Nephron (organoid): Measurements from ENCODE around the gene GABRB1.

Experiments used
- H3K27ac Mint-ChIP-seq, 3 experiments: 2 replicates each; pipeline ENCODE4 v1.8.0; 2020; ENCODE audit warnings: mixed read lengths in 3 of 3, mild to moderate bottlenecking in 2 of 3, moderate library complexity in 1 of 3
- H3K27me3 Mint-ChIP-seq: 2 replicates; pipeline ENCODE4 v1.8.0; 2021; ENCODE audit warnings: low read depth, mild to moderate bottlenecking, moderate library complexity, mixed read lengths
- H3K36me3 Mint-ChIP-seq: 2 replicates; pipeline ENCODE4 v1.8.0; 2020; ENCODE audit warnings: low read depth, mixed read lengths
- H3K4me1 Mint-ChIP-seq: 2 replicates; pipeline ENCODE4 v1.8.0; 2020; ENCODE audit warnings: mixed read lengths
- H3K4me3 Mint-ChIP-seq, 3 experiments: 2 replicates each; pipeline ENCODE4 v1.8.0; 2020; ENCODE audit warnings: mild to moderate bottlenecking in 3 of 3, mixed read lengths in 3 of 3, moderate library complexity in 2 of 3
- H3K9me3 Mint-ChIP-seq: 2 replicates; pipeline ENCODE4 v1.8.0; 2020; ENCODE audit warnings: mixed read lengths
- CTCF ChIP-seq, 3 experiments: fragments of 200-600 bp; sonication (generic); IDR thresholded peaks; one replicate each; pipeline ENCODE4 v1.5.0; 2021; ENCODE audit warnings: antibody characterized with exemption in 3 of 3; ENCODE audit not compliant: unreplicated experiment in 3 of 3

Gene GABRB1

GRCh38 chr4:46994007-46994405 lies 37.4 kb upstream of the GABRB1 start:
- H3K27ac Mint-ChIP-seq: no peak overlapping the region
- peaks cover 83% of the 10 kb centered on the region for H3K27me3 Mint-ChIP-seq
- H3K4me1 Mint-ChIP-seq: peaks cover 13% of the 10 kb centered on the region
- H3K4me3 Mint-ChIP-seq: peak overlapping the region; percentile 72 to 79 (median 74)
- H3K36me3 Mint-ChIP-seq: no peaks in the 10 kb centered on the region
- TF ChIP-seq CTCF (IDR thresholded peaks at IDR 0.05; ENCODE audit: unreplicated experiment in 3 of 3): no peak
- H3K9me3 Mint-ChIP-seq: no peaks in the 10 kb centered on the region

GRCh38 chr4:46999566-46999965 lies 31.8 kb upstream of the GABRB1 start:
- H3K9me3 Mint-ChIP-seq: no peaks in the 10 kb centered on the region
- no peak overlapping the region for H3K27ac Mint-ChIP-seq
- TF ChIP-seq CTCF (IDR thresholded peaks at IDR 0.05; ENCODE audit: unreplicated experiment in 3 of 3): no peak
- no peak overlapping the region for H3K4me3 Mint-ChIP-seq
- peaks cover 43% of the 10 kb centered on the region for H3K27me3 Mint-ChIP-seq
- no peaks in the 10 kb centered on the region for H3K4me1 Mint-ChIP-seq
- H3K36me3 Mint-ChIP-seq: no peaks in the 10 kb centered on the region

GRCh38 chr4:47000406-47000805 lies 31.0 kb upstream of the GABRB1 start:
- no peaks in the 10 kb centered on the region for H3K4me1 Mint-ChIP-seq
- no peak for TF ChIP-seq CTCF (IDR thresholded peaks at IDR 0.05; ENCODE audit: unreplicated experiment in 3 of 3)
- H3K4me3 Mint-ChIP-seq: no peak overlapping the region

GRCh38 chr4:47002580-47002979 lies 28.8 kb upstream of the GABRB1 start:
- no peak overlapping the region for H3K27ac Mint-ChIP-seq

More at GRCh38 chr4:47000406-47000805, 31.0 kb upstream of the GABRB1 start:
- Mint-ChIP-seq H3K27me3 (peaks cover 35% of the 10 kb centered on the region), H3K36me3 (no peaks in the 10 kb centered on the region), H3K27ac (no peak overlapping the region), H3K9me3 (no peaks in the 10 kb centered on the region)

GRCh38 chr4:47010347-47010911 lies 20.9 kb upstream of the GABRB1 start:
- no peak overlapping the region for H3K4me3 Mint-ChIP-seq
- H3K9me3 Mint-ChIP-seq: peaks cover 4% of the 10 kb centered on the region

More at GRCh38 chr4:47002580-47002979, 28.8 kb upstream of the GABRB1 start:
- Mint-ChIP-seq H3K4me3 (no peak overlapping the region), H3K4me1 (no peaks in the 10 kb centered on the region), H3K27me3 (peaks cover 13% of the 10 kb centered on the region), H3K9me3 (no peaks in the 10 kb centered on the region), H3K36me3 (no peaks in the 10 kb centered on the region)
- TF ChIP-seq CTCF (IDR thresholded peaks at IDR 0.05; ENCODE audit: unreplicated experiment in 3 of 3): peak; percentile 20 to 32 (median 23)

More at GRCh38 chr4:47010347-47010911, 20.9 kb upstream of the GABRB1 start:
- H3K36me3 Mint-ChIP-seq: no peaks in the 10 kb centered on the region
- no peak for TF ChIP-seq CTCF (IDR thresholded peaks at IDR 0.05; ENCODE audit: unreplicated experiment in 3 of 3)
- no peaks in the 10 kb centered on the region for H3K27me3 Mint-ChIP-seq
- H3K4me1 Mint-ChIP-seq: no peaks in the 10 kb centered on the region
- H3K27ac Mint-ChIP-seq: no peak overlapping the region
